Sigmoid colon (tissue), 4 donors: ENCODE results near the gene SGTA.

Experiments used
- CTCF ChIP-seq, 4 experiments: fragments of 450-650 bp in 3 of 4; fragments of 200-600 bp in 1 of 4; IDR thresholded peaks; one replicate each; pipeline ENCODE4 v1.5.1; 2016 to 2019; ENCODE audit warnings: antibody characterized with exemption in 4 of 4, mild to moderate bottlenecking in 3 of 4, moderate library complexity in 2 of 4
- POLR2AphosphoS5 ChIP-seq, 4 donors: sonication (generic); formaldehyde crosslinking; IDR thresholded peaks; one replicate each; pipeline ENCODE4 v1.6.1; 2017; ENCODE audit warnings: antibody characterized with exemption in 4 of 4

- no peak for TF ChIP-seq POLR2AphosphoS5 (IDR thresholded peaks at IDR 0.05)
- TF ChIP-seq CTCF (IDR thresholded peaks at IDR 0.05) = no peak
These were observed 50.8 kb downstream of the SGTA start for GRCh38 chr19:2732157-2732725.
